GM12875 (cell line): ENCODE measurements around the gene SLC6A5.
"Not testable (repeated sequence)": the region's sequence is repeated elsewhere in the genome, so short reads cannot be mapped to it uniquely, and the experiment has no call there.

Experiments used
- H3K4me3 ChIP-seq: one replicate; pipeline ENCODE4 v1.5.1; 2011; ENCODE audit warnings: low read depth, low read length, control low read depth
- TF ChIP-seq, protein P1 (sequence below): IDR thresholded peaks from 2 replicates; pipeline ENCODE4 v1.5.1; 2011; ENCODE audit warnings: low read depth, mild to moderate bottlenecking, control low read depth, inconsistent platforms, low read length, moderate library complexity, borderline replicate concordance; ENCODE audit not compliant: insufficient read depth

SLC6A5 gene

DNA sequence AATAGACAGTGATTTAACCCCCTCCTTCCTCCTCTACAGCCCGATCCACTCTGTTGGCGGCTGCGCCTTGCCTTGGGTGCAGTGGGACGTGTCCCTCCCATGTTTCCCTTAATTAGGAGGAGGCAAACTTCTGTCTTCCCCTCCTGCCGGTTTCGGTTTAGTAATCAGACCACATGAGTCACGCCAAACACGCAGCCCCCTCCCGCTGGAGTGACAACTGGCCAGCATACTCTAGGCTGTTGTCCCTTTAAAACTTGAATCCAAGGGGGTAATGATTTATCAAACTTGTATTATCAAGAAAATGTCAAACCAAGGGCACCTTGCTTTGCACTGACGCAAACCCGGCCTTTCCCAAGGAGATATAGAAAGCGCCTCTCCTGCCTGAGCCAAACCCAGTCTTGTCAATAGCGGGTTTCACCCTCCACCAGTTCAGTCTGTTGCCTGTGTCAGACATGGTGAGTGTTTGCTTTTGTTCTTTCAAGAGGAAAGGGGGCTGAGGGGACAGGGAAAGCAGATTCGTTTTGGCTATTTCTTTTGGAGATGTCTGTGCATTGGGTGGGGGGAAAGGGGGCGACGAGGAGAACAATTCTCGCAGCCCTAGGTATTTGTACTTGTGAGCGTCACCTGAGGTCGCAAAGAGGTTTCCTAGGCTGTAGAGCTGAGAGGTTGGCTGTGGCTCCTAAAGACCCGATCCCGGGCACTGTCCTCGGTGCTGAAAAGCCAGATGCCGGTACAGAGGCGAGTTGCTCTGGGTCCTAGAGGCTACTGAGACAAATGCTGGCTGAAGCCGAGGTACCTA lies at the start of gene SLC6A5:
TSS of gene SLC6A5 (plus strand) at position 388 of the 799 bp plus-strand sequence. CDS start at position 453, 65 bp downstream.
- TF ChIP-seq, protein P1, sequence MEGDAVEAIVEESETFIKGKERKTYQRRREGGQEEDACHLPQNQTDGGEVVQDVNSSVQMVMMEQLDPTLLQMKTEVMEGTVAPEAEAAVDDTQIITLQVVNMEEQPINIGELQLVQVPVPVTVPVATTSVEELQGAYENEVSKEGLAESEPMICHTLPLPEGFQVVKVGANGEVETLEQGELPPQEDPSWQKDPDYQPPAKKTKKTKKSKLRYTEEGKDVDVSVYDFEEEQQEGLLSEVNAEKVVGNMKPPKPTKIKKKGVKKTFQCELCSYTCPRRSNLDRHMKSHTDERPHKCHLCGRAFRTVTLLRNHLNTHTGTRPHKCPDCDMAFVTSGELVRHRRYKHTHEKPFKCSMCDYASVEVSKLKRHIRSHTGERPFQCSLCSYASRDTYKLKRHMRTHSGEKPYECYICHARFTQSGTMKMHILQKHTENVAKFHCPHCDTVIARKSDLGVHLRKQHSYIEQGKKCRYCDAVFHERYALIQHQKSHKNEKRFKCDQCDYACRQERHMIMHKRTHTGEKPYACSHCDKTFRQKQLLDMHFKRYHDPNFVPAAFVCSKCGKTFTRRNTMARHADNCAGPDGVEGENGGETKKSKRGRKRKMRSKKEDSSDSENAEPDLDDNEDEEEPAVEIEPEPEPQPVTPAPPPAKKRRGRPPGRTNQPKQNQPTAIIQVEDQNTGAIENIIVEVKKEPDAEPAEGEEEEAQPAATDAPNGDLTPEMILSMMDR = no peak
- H3K4me3 ChIP-seq = no peak within 1 kb of the TSS

DNA sequence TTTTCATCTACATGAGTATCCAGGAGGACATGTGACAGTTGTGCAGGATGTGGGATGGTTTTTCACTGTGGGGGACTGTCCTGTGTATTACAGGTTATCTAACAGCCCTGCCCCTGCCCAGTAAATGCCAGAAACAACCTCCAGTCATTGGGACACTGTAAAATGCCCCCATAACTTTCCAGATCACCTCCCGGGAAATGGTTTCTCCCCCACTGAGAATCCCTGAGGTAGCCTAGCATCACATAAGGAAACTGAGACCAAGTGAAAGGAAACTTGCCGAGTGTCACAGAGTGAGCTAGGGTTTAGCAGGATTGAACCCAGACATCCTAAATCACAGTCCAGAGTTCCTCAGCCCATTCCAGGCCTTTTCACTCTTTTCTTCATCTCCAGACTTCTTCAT lies 48.3 kb upstream of the SLC6A5 start:
- TF ChIP-seq, protein P1 = no peak
- H3K4me3 ChIP-seq = no peak overlapping the region

DNA sequence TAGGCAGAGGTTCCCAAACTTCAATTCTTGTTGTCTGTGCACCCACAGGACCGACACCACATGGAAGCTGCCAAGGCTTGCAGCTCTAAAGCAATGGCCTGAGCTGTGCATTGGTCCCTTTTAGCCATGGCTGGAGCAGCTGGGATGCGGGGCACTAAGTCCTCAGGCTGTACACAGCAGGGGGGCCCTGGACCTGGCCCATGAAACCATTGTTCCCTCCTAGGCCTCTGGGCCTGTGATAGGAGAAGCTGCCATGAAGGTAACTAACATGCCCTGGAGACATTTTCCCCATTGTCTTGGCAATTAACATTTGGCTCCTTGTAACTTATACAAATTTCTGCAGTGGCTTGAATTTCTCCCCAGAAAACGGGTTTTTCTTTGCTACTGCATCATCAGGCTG lies 43.6 kb upstream of the SLC6A5 start:
- TF ChIP-seq, protein P1 = no peak
- no peak overlapping the region for H3K4me3 ChIP-seq

DNA sequence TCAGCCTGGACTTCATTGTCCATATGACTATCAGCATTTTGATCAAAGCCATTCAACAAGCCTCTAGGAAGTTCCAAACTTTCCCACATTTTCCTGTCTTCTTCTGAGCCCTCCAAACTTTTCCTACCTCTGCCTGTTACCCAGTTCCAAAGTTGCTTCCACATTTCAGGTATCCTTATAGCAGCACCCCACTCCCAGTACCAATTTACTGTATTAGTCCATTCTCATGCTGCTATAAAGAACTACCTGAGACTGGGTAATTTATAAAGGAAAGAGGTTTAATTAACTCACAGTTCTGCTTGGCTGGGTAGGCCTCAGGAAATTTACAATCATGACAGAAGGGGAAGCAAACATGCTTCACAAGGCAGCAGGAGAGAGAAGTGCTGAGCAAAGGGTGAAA lies 43.0 kb upstream of the SLC6A5 start:
- H3K4me3 ChIP-seq = not testable (repeated sequence)

DNA sequence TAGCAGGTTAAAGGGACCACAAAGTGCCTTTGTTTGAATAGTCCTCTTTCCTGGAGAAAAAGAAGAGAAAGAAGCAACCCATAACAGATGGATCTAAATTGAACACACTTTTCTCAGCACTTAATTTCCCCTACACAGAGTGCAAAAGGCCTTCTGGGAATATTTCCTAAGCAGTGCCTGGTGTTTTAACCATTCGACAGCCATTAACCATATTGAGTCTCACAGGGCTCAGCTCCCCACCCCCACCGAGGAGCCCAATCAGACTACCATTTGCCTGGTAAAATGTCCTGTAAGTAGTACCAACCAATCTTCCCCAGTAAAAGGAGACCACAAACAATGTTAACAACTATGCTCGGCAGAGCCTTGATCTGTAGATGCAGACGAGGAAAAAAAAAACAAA lies 40.7 kb upstream of the SLC6A5 start:
- TF ChIP-seq, protein P1 = no peak
- H3K4me3 ChIP-seq = no peak overlapping the region

DNA sequence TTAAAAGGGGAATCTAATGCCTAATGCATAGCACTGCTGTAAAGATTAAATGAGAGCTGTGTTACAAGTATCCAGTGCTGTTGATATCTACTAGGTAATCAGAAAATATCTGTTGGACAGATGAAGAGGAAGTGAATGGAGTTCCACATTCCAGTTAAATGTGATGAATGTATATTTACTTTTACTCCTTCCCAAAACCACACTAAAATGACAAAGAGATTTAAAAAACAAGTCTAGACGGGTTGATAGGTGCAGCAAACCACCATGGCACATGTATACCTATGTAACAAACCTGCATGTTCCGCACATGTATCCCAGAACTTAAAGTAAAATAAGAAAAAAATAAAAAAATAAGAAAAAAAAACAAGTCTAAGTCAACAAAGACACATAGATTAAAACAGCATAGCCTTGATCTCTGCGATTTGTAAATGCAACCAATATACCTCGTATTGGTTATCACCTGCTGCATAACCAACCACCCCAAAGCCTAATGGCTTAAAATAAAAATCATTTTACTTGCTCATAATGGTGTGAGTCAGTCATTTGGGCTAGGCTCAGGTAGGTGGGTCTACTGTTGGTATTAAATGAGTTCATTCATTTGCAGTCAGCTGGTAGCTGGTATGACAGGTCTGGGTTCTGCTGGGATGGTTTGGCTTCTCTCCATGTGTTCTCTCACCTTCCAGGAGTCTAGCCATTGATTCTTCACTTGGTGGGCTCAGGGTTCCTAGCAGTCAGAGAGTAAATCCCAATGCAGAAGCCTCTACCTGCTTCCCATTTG lies 39.7 kb upstream of the SLC6A5 start:
- H3K4me3 ChIP-seq = no peak overlapping the region
- TF ChIP-seq, protein P1 = no peak

DNA sequence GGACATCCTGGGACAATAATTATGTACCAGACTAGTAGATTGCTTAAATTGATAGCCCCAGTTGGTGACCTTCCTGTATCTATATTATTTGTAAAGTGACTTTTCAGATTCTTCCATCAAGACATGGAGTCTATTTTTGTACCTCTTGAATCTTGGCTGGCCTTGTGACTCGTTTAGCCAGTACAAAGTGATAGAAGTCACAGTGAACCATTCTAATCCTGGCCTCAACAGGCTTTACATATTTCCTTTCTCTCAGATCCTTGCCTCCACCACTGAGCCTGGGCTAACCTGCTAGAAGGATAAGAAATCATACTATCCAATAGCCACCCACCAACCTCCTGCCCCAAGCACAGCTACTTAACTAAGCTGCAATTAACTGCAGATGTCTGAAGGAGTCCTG lies 37.5 kb upstream of the SLC6A5 start:
- TF ChIP-seq, protein P1 = no peak
- no peak overlapping the region for H3K4me3 ChIP-seq
